Neural cell (in vitro differentiated cells): ENCODE measurements around the gene IGF2BP3. TPM values are rescaled to one million over a fixed set of nuclear protein-coding genes. Genes with fewer than 3 reads are reported as not detected.

Source experiments
- H2AFZ ChIP-seq: fragments of 200-600, 300-800 bp; sonication (generic), shearing (Covaris generic); 2 replicates; pipeline ENCODE4 v1.6.0; 2014; ENCODE audit warnings: low read depth, mild to moderate bottlenecking, antibody characterized with exemption, low read length, moderate library complexity
- H3F3A ChIP-seq: fragments of 200-600 bp; shearing (Covaris generic); 2 replicates; pipeline ENCODE4 v1.6.1; 2016; ENCODE audit warnings: mild to moderate bottlenecking, moderate library complexity, mixed read lengths, antibody characterized with exemption, low read length; ENCODE audit not compliant: insufficient read depth, poor library complexity, severe bottlenecking
- H3K27ac ChIP-seq: fragments of 200-600, 300-800 bp; sonication (generic), shearing (Covaris generic); 2 replicates; pipeline ENCODE4 v1.5.1; 2014; ENCODE audit warnings: mild to moderate bottlenecking, low read length, moderate library complexity
- H3K27me3 ChIP-seq: fragments of 300-800, 200-600 bp; sonication (generic), shearing (Covaris generic); 2 replicates; pipeline ENCODE4 v1.6.0; 2014; ENCODE audit warnings: mild to moderate bottlenecking, low read depth, low read length, moderate library complexity; ENCODE audit not compliant: insufficient read depth
- H3K36me3 ChIP-seq: fragments of 300-800, 200-600 bp; sonication (generic), shearing (Covaris generic); 2 replicates; pipeline ENCODE4 v1.5.1; 2014; ENCODE audit warnings: mild to moderate bottlenecking, antibody characterized with exemption, low read length, moderate library complexity; ENCODE audit not compliant: insufficient read depth
- H3K4me2 ChIP-seq: fragments of 300-800, 200-600 bp; sonication (generic), shearing (Covaris generic); 2 replicates; pipeline ENCODE4 v1.6.0; 2014; ENCODE audit warnings: mild to moderate bottlenecking, low read length
- H3K4me3 ChIP-seq: fragments of 300-800, 200-600 bp; sonication (generic), shearing (Covaris generic); 2 replicates; pipeline ENCODE4 v1.5.1; 2014; ENCODE audit warnings: mild to moderate bottlenecking, low read length, moderate library complexity
- H3K79me2 ChIP-seq: fragments of 200-600 bp; shearing (Covaris generic); replicated peaks from 2 replicates; pipeline ENCODE4 v1.6.0; 2014; ENCODE audit warnings: mild to moderate bottlenecking, low read length, moderate library complexity; ENCODE audit not compliant: insufficient read depth
- H3K9ac ChIP-seq: fragments of 300-800, 200-600 bp; sonication (generic), shearing (Covaris generic); 2 replicates; pipeline ENCODE4 v1.6.1; 2016; ENCODE audit warnings: mild to moderate bottlenecking, low read length, mixed read lengths
- H3K9me2 ChIP-seq: fragments of 200-600 bp; shearing (Covaris generic); 2 replicates; pipeline ENCODE4 v1.6.1; 2016; ENCODE audit warnings: mild to moderate bottlenecking, low read length, mixed read lengths; ENCODE audit not compliant: insufficient read depth
- H3K9me3 ChIP-seq: fragments of 200-600, 300-800 bp; sonication (generic), shearing (Covaris generic); 2 replicates; pipeline ENCODE4 v1.6.1; 2016; ENCODE audit warnings: mild to moderate bottlenecking, mixed run types, low read length, moderate library complexity, mixed read lengths
- H4K20me1 ChIP-seq: fragments of 200-600 bp; shearing (Covaris generic); 2 replicates; pipeline ENCODE4 v1.6.1; 2016; ENCODE audit warnings: mild to moderate bottlenecking, mixed run types; ENCODE audit not compliant: insufficient read depth
- EP300 ChIP-seq: fragments of 450-650 bp; conservative IDR thresholded peaks from 2 replicates; pipeline ENCODE4 v1.6.1; 2014; ENCODE audit warnings: antibody characterized with exemption, mild to moderate bottlenecking, moderate library complexity; ENCODE audit not compliant: poor library complexity, severe bottlenecking
- EZH2 ChIP-seq: fragments of 200-600, 300-800 bp; shearing (Covaris generic), sonication (generic); IDR thresholded peaks from 2 replicates; pipeline ENCODE4 v1.6.1; 2014; ENCODE audit warnings: antibody characterized with exemption, low read length, borderline replicate concordance, mild to moderate bottlenecking; ENCODE audit not compliant: insufficient read depth, poor library complexity, severe bottlenecking
- MXI1 ChIP-seq: fragments of 450-650 bp; conservative IDR thresholded peaks from 2 replicates; pipeline ENCODE4 v1.6.1; 2014; ENCODE audit warnings: antibody characterized with exemption, mild to moderate bottlenecking; ENCODE audit not compliant: poor library complexity, severe bottlenecking
- POLR2AphosphoS5 ChIP-seq: IDR thresholded peaks from 2 replicates; pipeline ENCODE4 v1.6.1; 2012
- RAD21 ChIP-seq: fragments of 450-650 bp; conservative IDR thresholded peaks from 2 replicates; pipeline ENCODE4 v1.6.1; 2014; ENCODE audit warnings: antibody characterized with exemption, mild to moderate bottlenecking, moderate library complexity
- SMC3 ChIP-seq: fragments of 450-650 bp; conservative IDR thresholded peaks from 2 replicates; pipeline ENCODE4 v1.6.1; 2014; ENCODE audit warnings: antibody characterized with exemption, mild to moderate bottlenecking, moderate library complexity; ENCODE audit not compliant: poor library complexity
- TAF1 ChIP-seq: IDR thresholded peaks from 2 replicates; pipeline ENCODE4 v1.6.1; 2012; ENCODE audit warnings: low read depth
- polyA plus RNA-seq: library from polyadenylated mRNA; depleted of rRNA; stranded (reverse); fragments of >200 nt; gene quantifications from 2 replicates; pipeline ENCODE4 v1.2.3, GENCODE V29; 2014
- TF ChIP-seq, protein P1 (sequence below): fragments of 450-650 bp; IDR thresholded peaks from 2 replicates; pipeline ENCODE4 v1.5.1; 2014; ENCODE audit warnings: antibody characterized with exemption, mild to moderate bottlenecking, moderate library complexity; ENCODE audit not compliant: poor library complexity, severe bottlenecking
- TF ChIP-seq, protein P2 (sequence below): IDR thresholded peaks from 2 replicates; pipeline ENCODE4 v1.6.1; 2012; ENCODE audit warnings: borderline replicate concordance

The IGF2BP3 gene
- polyA plus RNA-seq, 1 donor from 2014 or later: 29.6 TPM

DNA sequence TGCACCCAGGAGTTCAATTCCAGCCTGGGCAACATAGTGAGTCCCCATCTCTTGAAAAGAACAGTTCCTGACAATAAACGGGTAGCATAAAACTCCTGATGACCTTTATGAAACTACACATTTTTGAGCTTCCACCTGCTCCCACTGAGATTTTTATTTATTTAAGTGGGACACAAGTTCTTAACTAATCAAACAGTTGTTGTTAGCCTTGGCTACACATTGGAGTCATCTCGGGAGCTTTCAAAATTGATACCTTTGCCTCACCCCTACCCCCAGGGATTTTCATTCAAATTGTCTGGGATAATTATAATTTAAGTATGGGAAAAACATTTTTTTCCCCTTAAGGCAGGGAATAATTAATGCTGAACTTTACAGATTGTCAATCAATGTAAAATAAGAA, 131.9 kb downstream of the IGF2BP3 start:
- H3K9me3 ChIP-seq: peaks cover 3% of the 10 kb centered on the region
- H3F3A ChIP-seq: no peaks in the 10 kb centered on the region
- no peaks in the 10 kb centered on the region for H3K9me2 ChIP-seq
- H3K27ac ChIP-seq: no peak overlapping the region
- H3K9ac ChIP-seq: no peak overlapping the region
- no peak overlapping the region for H3K4me2 ChIP-seq
- H4K20me1 ChIP-seq: no peaks in the 10 kb centered on the region
- no peaks in the 10 kb centered on the region for H3K27me3 ChIP-seq
- TF ChIP-seq TAF1: no peak
- TF ChIP-seq RAD21: no peak
- TF ChIP-seq SMC3: no peak
- TF ChIP-seq POLR2AphosphoS5: no peak
- no peak overlapping the region for H2AFZ ChIP-seq
- H3K36me3 ChIP-seq: no peaks in the 10 kb centered on the region
- H3K79me2 ChIP-seq: no peaks in the 10 kb centered on the region
- H3K4me3 ChIP-seq: no peak overlapping the region

DNA sequence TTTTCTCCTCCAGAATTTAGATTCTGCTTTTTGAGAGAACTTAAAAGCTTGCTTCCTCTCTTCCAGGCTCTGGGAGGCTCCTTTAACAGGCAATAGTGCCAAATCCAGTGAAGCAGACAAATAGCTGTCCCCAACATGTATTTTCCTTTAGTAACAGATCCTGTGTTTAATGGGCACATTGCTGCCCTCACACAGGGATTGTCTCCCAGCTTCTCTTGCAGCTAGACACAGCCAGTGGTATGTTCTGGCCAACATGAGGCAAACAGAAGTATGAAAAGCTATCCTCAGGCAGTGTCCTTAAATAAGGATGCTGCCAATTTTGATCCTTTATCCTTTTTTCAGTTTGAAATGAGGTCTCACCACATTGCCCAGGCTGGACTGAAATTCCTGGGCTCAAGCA, 132.9 kb downstream of the IGF2BP3 start:
- Histone ChIP-seq H3K4me2 (no peak overlapping the region), H2AFZ (no peak overlapping the region), H3K27me3 (no peaks in the 10 kb centered on the region), H3K9me3 (peaks cover 3% of the 10 kb centered on the region), H3K4me3 (no peak overlapping the region), H3K9ac (no peak overlapping the region), H3K27ac (no peak overlapping the region), H3K9me2 (no peaks in the 10 kb centered on the region), H4K20me1 (no peaks in the 10 kb centered on the region), H3K36me3 (no peaks in the 10 kb centered on the region), H3F3A (no peaks in the 10 kb centered on the region), H3K79me2 (no peaks in the 10 kb centered on the region)
- TF ChIP-seq MXI1: no peak
- TF ChIP-seq SMC3: no peak
- no peak for TF ChIP-seq POLR2AphosphoS5
- TF ChIP-seq, protein P1, sequence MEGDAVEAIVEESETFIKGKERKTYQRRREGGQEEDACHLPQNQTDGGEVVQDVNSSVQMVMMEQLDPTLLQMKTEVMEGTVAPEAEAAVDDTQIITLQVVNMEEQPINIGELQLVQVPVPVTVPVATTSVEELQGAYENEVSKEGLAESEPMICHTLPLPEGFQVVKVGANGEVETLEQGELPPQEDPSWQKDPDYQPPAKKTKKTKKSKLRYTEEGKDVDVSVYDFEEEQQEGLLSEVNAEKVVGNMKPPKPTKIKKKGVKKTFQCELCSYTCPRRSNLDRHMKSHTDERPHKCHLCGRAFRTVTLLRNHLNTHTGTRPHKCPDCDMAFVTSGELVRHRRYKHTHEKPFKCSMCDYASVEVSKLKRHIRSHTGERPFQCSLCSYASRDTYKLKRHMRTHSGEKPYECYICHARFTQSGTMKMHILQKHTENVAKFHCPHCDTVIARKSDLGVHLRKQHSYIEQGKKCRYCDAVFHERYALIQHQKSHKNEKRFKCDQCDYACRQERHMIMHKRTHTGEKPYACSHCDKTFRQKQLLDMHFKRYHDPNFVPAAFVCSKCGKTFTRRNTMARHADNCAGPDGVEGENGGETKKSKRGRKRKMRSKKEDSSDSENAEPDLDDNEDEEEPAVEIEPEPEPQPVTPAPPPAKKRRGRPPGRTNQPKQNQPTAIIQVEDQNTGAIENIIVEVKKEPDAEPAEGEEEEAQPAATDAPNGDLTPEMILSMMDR: no peak
- TF ChIP-seq EP300: no peak
- TF ChIP-seq, protein P2, sequence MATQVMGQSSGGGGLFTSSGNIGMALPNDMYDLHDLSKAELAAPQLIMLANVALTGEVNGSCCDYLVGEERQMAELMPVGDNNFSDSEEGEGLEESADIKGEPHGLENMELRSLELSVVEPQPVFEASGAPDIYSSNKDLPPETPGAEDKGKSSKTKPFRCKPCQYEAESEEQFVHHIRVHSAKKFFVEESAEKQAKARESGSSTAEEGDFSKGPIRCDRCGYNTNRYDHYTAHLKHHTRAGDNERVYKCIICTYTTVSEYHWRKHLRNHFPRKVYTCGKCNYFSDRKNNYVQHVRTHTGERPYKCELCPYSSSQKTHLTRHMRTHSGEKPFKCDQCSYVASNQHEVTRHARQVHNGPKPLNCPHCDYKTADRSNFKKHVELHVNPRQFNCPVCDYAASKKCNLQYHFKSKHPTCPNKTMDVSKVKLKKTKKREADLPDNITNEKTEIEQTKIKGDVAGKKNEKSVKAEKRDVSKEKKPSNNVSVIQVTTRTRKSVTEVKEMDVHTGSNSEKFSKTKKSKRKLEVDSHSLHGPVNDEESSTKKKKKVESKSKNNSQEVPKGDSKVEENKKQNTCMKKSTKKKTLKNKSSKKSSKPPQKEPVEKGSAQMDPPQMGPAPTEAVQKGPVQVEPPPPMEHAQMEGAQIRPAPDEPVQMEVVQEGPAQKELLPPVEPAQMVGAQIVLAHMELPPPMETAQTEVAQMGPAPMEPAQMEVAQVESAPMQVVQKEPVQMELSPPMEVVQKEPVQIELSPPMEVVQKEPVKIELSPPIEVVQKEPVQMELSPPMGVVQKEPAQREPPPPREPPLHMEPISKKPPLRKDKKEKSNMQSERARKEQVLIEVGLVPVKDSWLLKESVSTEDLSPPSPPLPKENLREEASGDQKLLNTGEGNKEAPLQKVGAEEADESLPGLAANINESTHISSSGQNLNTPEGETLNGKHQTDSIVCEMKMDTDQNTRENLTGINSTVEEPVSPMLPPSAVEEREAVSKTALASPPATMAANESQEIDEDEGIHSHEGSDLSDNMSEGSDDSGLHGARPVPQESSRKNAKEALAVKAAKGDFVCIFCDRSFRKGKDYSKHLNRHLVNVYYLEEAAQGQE: no peak
- TF ChIP-seq EZH2: no peak
- no peak for TF ChIP-seq RAD21
- no peak for TF ChIP-seq TAF1

DNA sequence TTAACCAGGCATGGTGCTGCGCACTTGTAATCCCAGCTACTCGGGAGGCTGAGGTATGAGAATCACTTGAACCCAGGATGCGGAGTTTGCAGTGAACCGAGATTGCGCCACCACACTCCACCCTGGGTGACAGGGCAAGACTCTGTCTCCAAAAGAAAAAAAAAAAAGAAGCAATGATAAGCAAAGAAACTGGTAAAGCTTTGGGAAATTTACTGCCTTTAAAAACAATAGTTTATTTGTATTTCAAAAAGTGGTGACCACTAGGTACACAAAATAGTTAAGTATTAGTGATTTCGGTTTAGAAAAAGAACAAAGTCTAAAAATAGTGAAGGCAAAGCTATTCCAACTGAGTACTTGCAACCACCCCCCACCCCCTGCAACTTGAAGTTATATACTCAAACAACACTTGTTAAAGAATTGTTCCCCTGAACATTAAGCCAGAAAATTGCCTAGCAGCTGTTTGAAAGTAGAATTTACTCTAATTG, 133.4 kb downstream of the IGF2BP3 start:
- no peaks in the 10 kb centered on the region for H3K27me3 ChIP-seq
- peaks cover 3% of the 10 kb centered on the region for H3K9me3 ChIP-seq
- no peaks in the 10 kb centered on the region for H3F3A ChIP-seq
- no peaks in the 10 kb centered on the region for H4K20me1 ChIP-seq
- no peak overlapping the region for H3K4me2 ChIP-seq
- H3K36me3 ChIP-seq: no peaks in the 10 kb centered on the region
- no peak overlapping the region for H3K4me3 ChIP-seq
- H3K9ac ChIP-seq: no peak overlapping the region
- TF ChIP-seq SMC3: no peak
- no peak for TF ChIP-seq MXI1
- TF ChIP-seq RAD21: no peak
- no peak for TF ChIP-seq EP300
- TF ChIP-seq TAF1: no peak
- H3K27ac ChIP-seq: no peak overlapping the region
- H3K9me2 ChIP-seq: no peaks in the 10 kb centered on the region
- H2AFZ ChIP-seq: no peak overlapping the region
- no peaks in the 10 kb centered on the region for H3K79me2 ChIP-seq
